Stimulated activated naive CD8-positive, alpha-beta T cell treated with anti-CD3 and anti-CD28 coated beads, Interleukin-15, Interleukin-2, amounts not matched to agents 100 U/mL and 50 U/mL, for 24 hours (primary cell): ENCODE data around the gene ECHDC3.
A peak's percentile ranks its signal among the peaks of the same experiment; 100 is the strongest.

Experiments
- ATAC-seq: fragments of 150-1000 bp; cut with Tn5 transposase; one replicate; pipeline ENCODE4 v1.10.0; 2021
- DNase-seq: peaks from one replicate; pipeline ENCODE4 v3.0.0; 2021

Gene ECHDC3

DNA sequence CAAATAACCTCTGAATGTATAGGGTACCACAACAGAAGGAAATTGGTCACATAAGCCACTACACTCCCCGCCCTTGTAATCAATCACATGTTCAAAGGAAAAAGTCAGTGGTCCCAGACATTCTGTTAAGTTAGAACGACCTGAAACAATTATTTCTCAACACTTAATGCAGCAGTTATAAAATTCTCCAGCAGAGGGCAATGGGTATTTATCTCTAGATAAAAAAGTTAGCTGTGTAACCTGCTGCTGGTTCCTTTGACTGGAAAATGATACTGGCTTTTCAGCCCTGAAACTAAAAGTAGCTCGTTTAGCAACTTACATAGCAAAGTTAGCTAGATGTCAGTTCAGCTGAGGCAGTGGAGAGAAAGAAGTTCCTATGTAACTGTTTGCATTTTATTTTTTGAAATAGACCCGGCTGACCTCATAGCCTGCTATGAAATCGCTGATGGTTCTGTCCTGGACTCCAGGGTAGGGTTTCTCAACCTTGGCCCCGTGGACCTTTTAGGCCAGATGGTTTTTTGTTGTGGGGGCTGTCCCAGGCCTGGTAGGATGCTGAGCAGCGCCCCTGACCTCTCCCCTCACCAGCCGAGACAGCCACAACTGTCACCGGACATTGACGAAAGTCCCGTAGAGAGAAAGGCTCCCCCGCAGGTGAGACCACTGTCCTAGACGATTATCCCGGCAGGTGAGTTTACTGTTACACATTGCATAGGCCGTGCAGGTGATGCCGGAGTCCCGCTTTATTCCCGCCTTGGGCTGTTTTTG lies 40.8 kb downstream of the ECHDC3 start:
- DNase-seq (no peak), ATAC-seq (peak; percentile 49)

DNA sequence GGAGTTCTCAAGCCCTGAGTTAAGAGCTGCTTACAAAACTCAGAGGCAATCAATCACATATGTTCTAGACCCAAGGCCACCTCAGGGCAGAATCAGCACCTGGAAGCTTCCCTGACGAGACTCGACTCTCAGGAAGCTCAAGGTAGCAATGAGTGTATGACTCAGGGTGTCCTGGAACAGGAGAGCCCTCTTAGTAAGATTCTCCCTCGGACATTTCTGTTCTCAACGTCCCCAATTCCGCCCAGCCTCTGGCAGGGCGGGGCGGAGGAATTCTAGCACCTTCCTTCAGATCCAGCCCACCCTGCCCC lies 41.3 kb downstream of the ECHDC3 start:
- DNase-seq (no peak), ATAC-seq (no peak)

DNA sequence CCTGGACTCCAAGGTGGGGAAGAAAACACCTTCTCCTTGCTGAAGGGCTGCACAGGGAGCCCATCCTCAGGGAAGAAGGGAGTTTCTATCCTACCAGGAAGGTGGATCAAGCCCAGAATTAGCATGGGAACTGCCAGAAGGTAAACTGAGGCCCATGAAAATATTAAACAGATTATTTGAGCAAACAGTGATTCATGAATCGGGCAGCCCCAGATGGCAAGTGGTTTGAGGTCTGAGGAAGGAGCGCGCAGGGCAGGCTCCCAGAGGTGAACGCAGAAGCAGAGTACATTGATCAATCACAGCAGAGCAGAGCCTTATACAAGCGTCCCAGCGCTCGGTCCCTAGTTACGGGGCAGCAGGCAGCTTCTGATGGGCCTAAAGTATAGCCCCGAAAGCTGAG lies 45.2 kb downstream of the ECHDC3 start:
- no peak for ATAC-seq
- DNase-seq, result no peak

DNA sequence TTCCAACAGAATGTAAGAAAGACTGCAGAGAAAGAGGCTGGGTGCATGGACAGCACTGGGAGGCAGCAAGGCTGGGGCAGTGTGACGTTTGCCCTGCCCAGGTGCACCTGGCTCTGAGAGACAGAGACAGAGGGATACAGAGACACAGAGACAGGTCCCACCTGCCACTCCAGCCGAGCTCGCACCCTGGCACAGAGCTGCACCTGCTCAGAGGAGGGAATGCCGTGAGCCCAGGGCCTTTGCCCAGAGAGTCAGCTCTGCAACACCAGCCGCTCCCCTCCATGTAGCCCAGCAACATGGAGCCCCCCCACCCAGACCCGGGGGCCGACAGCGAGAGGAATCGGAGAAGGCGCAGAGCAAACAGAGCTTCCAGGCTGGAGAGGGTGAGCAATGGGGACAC lies 45.7 kb downstream of the ECHDC3 start:
- DNase-seq (no peak), ATAC-seq (no peak)

DNA sequence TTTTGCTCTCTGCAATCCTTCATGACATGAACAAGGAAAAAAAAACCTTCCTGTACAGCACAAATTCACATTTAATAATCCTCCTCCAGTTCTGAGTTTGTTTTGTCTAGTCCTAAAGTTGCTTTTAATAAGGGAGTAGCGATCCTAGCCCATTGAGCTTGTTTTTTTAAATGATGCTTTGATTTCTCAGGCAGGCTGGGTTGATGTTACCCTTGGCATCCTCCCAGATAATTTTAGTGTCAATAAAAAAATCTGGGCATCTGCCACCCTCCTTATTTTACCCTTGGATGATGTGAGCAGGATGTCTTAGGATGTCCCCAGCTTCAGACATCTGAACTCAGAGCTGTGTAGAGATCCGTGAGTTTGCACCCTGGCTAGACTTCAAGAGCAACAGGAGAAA lies 47.1 kb downstream of the ECHDC3 start:
- ATAC-seq (no peak), DNase-seq (no peak)

DNA sequence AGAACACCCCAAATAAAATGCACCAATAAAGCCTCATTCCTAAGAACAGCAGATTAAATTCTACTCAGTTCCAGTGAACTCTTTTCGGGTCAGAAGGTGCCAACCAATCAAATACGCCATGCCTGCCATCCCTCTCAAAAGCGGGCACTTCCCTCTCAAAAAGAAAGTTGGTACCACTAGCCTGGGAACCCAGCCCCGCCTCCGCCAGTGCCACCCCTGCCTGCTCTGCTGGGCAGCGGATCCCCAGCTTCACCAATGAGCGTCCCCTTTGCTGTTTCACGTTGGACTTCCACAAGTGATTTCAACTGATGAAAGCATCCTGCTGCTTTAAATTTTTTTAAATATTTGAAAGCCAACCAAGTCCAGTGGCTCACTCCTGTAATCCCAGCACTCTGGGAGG lies 47.8 kb downstream of the ECHDC3 start:
- ATAC-seq (no peak), DNase-seq (no peak)

DNA sequence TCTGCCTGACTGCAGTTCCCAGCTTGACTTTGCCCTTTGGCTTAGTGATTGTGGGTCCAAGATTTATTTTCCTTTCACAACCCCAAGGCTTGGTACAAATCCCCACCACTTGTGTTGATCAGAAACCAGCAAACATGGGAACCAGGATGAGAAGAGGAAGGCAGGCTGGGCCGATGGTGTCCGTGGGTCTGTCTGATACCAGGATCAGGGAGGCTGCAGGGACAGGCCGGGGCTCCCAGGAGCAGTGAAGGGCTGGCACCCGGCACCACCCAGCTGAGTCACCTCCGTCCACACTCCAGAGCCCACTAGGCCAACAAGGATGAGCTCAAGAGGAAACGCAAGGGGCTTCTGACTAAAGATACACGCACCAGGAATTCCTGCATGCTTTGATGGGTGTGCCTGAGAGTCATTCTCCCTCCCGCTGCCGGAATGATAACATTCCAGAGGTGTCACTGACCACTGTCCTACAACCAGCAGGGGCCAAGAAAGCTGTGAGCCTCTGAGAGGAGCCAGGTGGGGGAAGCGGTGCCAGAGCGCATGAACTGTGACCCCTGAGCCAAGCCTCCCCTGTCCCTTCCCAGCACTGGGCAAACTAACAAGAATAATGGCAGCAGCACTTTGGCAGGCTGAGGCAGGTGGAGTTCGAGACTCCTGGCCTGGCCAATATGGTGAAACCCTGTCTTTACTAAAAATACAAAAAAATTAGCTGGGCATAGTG lies 51.7 kb downstream of the ECHDC3 start:
- ATAC-seq, result no peak
- no peak for DNase-seq

DNA sequence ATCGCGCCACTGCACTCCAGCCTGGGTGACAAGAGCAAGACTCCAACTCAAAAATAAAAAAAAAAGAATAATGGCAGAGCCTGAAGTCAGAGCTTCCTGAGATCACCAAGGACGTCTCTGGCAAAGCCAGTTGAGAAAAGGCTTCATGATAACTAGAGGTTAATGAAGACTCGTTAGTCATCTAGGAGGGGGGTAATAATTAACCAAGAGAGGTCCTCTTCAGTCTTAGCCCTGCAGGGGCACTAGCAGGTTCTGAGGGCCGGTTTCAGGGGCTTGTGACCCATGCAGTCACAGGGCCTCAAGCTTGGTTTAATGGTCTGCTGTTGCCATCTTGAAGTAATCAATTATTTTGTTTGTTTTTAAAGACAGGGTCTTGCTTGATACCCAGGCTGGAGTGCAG lies 52.4 kb downstream of the ECHDC3 start:
- ATAC-seq (no peak), DNase-seq (no peak)

DNA sequence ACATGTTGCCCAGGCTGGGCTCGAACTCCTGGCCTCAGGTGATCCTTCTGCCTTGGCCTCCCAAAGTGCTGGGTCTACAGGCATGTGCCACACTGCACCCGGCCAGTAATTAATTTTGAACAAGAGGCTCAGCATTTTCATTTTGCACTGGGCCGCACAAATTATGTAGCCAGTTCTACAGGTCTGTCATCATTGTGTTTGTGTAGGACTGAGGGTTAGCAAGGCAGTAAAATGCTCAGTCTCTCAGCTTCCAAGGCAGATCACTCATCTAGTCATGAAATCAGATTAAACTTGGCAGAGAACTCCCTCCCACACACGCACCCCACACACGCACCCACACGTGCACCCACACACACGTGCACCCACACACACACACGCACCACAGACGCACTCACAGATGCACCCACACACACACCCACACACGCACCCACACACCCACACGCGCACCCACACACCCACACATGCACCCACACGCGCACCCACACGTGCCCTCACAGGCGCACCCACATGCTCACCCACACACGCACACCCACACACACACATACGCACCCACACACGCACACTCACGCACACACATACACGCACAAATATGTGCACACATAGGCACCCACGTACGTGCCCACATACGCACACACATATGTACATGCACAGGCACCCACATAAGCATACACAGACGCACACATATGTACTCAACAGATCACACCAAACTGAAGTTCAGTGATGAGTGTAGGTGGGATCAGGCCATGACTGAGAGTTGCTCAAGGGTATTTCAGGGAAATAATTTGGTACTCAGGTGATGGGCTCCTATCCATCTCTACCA lies 53.1 kb downstream of the ECHDC3 start:
- ATAC-seq, result no peak

DNA sequence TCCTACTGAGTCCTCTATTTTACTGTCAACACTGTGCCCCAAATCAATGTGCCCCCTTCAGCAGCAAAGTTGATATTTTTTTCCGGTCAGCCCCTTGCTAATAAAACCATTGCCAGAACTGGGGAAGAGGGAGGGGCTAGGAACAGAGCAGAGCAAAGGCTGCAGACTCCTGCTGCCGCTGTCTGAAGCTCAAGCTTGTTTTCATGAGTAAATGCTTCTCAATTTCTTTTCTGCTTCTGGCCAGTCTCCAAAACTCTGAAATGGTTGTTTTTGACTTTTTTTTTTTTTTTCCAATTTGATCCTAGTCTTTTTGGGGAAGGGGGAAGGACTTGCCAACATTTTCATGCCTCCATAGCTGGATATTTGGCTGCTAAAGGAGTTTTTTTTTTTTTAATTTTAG lies 54.3 kb downstream of the ECHDC3 start:
- DNase-seq (no peak), ATAC-seq (no peak)

More for the DNA sequence above, 53.1 kb downstream of the ECHDC3 start:
- DNase-seq, result no peak

DNA sequence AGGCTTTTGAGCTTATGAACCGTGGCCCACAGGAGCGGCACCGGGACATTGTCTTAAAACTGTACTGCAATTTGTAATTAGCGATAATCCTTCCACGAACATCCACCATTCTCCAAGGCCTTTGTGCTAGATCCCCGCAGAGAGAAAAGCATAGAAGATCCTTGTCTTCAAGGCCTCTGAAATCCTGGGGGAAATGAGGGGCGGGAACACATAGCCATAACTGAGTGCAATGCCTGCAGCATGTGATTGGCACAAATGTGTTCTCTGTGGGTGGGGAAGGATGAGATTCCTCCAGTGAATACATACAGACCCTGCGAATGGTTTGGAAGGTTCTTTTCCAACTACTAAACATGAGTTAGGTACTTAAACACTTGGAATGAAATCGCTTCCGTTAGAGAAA lies 55.1 kb downstream of the ECHDC3 start:
- DNase-seq (no peak), ATAC-seq (no peak)

DNA sequence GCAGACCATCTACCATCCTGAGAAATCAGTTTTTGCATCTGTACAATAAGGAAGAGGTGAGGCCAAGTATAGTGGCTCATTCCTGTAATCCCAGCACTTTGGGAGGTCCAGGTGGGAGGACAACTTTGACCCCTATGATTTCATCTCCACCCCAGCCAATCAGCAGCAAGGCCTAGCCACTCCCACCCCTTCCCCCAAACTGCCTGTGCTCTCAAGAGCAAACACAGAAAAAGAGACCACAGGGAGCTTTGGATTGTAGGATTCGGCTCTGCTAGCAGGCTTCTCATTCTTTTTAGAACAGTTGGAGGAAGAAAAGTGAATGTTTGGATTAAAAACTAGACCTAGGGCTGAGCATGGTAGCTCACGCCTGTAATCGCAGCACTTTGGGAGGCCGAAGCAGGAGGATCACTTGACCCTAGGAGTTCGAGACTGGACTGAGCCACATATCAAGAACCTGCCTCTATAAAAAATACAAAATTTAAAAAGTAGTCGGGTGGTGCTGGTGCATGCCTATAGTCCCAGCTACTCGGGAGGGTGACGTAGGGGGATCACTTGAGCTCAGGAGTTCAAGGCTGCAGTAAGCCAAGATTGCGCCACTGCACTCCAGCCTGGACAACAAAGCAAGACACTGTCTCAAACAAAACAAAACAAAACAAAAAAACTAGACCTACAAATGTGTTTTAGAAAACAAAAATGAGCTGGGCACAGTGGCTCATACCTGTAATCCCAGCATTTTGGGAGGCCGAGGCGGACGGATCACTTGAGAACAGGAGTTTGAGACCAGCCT lies 55.9 kb downstream of the ECHDC3 start:
- DNase-seq, result no peak
- no peak for ATAC-seq

DNA sequence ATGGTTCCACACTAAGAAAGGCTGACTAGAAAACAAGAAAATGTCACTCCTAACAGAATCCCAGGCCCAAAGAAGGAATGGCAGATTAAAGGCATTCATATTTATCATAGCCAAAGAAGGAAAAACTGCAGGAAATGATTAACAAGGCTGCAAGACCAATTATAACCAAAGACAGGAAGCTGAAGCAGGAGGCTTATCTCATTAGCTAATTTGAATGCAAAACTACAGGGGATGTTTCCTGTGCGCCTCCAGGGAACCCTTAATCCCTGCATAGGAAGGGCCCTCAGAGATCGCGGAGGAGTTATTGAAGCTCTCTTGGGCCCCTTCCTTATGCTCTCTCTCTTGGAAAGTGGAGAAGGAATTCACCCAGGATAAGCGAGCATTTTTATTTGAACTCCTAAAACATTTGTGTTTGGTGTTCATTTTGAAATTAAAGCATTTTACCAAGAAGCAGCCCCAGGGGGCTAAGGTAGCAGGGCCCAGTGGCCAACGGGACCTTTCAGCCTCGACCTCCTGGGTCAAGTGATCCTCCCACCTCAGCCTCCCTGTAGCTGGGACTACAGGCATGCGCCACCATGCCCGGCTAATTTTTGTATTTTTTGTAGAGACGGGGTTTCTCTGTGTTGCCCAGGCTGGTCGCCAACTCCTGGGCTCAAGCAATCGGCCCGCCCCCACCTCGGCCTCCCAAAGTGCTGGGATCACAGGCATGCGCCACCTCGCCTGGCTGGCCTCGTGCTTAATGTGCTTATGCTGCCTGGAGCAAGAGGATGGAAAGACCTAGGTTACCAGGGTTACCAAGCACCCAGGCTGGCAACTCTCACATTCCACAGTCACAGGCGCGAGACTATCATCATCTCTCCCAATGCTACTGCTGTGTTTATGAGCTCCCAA lies 56.9 kb downstream of the ECHDC3 start:
- no peak for DNase-seq
- no peak for ATAC-seq

DNA sequence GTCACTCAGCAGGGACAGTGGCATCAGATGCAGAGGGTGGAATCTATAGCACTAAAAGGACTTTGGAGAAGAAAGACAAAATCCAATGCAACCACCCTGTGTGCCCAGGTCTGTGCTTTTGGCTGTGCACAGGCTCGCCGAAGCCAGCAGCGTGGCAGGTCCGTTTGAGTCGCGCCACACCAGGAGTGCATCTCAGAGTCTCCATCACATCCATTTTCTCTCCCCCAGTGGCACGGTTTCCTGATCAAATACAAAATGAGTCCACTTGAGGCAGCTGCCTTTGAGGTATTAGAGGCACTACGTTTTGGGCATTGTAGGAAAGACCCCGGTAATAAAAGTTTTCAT lies 57.5 kb downstream of the ECHDC3 start:
- no peak for ATAC-seq
- DNase-seq, result no peak

DNA sequence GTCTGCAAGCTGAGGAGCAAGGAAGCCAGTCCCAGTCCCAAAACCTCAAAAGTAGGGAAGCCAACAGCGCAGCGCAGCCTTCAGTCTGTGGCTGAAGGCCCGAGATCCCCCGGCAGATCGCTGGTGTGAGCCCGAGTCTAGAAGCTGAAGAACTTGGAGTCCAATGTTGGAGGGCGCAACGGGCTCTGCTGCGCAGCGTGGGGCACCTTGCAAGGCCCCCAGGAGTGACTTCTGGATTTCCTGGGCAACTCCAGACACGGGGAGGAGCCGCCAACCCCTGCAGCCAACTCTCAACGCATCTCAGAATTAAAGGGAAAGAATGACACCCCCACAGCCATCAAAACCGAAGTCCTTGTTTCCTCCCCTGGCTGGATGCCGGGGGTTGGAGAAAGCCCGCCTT lies 62.2 kb downstream of the ECHDC3 start:
- no peak for DNase-seq
- ATAC-seq, result no peak

DNA sequence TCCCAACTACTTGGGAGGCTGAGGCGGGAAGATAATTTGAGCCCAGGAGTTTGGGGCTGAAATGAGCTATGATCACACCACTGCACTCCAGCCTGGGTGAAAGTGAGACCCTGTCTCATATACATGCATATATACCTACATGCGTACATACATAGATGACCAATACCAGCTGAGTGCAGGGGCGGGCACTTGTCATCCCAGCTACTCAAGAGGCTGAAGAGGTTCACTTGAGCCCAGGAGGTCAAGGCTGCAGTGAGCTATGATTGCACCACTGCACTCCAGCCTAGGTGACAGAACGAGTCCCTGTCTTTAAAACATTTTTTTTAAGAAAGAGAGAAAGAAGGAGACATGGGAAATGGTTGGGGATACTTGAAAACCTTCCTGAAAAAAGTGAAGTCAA lies 63.6 kb downstream of the ECHDC3 start:
- ATAC-seq (no peak), DNase-seq (no peak)

DNA sequence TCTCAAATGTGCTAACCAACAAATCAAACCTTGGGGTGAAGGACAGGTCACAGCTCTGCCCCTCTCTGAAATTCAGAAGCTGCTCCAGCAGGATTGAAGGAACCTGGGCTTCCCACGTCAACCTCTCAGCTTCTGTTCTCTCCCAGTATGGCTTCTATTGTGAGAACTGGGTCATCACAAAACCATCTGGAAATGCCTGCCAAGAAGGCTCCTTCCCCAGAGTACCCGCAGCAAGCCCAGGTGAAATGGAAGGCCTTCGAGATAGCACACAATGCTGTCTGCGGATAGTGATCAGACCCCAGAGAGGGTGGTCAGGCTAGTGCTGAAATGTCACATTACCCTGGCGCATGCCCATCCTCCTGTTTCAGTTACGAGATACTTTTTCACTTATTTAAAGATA lies 64.5 kb downstream of the ECHDC3 start:
- no peak for DNase-seq
- no peak for ATAC-seq

DNA sequence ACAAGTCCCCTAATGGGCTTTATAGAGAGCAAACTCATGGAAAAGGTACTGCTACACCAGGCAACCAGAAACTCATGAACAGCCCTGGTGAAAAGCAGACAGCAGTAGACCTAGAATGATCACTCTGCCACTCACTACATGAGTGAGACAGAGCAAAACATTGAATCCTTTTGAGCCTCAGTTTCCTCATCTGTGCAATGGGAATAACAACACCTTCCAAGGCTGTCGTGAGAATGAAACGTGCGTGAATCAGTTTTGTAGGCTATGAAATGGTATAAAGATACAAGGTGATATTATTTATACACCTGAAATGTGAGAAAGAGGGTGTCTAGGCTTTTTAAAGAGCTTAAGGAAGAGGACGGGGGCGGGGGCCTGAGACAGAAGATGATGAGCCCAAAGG lies 66.6 kb downstream of the ECHDC3 start:
- ATAC-seq, result no peak

DNA sequence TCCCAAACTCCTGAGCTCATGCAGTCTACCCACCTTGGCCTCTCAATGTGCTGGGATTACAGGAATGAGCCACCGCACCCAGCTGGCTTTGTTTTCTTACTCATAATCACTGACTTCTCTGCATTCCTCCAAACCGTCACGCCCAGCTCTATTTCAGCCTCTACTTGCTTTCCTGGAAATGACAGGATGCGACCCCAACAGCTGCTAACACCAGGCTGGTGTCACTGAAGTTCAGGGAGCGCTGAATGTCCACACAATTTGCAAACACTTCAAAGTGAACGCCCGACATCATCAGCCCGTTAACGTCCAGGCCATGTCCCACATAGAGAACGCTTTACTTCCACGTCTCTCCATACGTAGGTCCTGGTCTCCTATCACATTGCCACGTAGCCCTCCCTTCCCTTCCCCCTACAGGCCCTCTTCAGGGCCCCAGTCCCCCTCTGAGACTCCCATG lies 68.2 kb downstream of the ECHDC3 start:
- ATAC-seq (no peak), DNase-seq (no peak)

More for the DNA sequence above, 66.6 kb downstream of the ECHDC3 start:
- DNase-seq, result no peak

DNA sequence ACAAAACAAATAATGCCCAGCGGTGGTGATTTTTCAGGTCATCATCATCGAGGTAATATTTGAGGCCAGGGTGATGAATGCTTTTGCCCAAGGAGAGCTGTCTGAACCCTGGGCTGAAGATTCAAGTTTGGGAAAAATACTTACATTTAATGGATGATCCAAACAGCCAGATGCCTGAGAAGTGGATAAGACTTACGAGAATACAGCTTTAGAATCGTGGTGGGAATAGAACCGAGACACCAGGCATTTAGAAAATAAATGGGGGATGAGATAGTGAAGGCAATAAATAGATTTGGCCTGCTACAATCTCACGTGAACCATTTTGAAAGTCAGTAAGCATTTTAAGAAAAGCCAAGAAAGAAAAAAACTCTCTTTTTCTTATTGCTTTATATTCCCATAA lies 68.8 kb downstream of the ECHDC3 start:
- DNase-seq, result no peak
- no peak for ATAC-seq

DNA sequence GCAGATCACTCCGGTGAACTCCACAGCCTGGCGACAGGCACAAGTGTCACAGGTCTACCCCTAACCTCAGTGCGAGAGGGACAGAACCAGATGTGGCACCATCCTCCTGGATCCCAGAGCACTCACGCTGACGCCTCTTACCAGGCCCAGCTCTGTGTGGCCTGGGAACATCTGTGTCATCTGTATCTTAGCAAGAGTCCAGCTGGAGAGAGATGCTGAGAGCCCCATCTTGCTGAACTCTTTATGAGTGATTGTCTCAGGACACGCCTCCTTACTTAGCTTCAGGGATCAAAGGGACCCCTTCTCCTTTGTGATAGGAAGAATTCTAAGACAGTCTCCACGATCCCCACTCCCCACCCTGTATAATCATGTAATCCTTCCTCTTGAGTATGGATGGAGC lies 71.0 kb downstream of the ECHDC3 start:
- ATAC-seq (no peak), DNase-seq (no peak)
